Hepatocyte (in vitro differentiated cells): Measurements from ENCODE around the gene NDUFA11.

Source experiments
- EZH2phosphoT487 ChIP-seq: fragments of 200-600 bp; sonication (generic); IDR thresholded peaks from one replicate; pipeline ENCODE4 v1.6.1; 2018; ENCODE audit warnings: antibody characterized with exemption, mild to moderate bottlenecking, low read depth, moderate library complexity; ENCODE audit not compliant: unreplicated experiment, severe bottlenecking
- TF ChIP-seq, protein P1 (sequence below): fragments of 200-600 bp; sonication (generic); IDR thresholded peaks from 2 replicates; pipeline ENCODE4 v1.5.1; 2016; ENCODE audit warnings: antibody characterized with exemption, mild to moderate bottlenecking; ENCODE audit not compliant: poor library complexity

DNA sequence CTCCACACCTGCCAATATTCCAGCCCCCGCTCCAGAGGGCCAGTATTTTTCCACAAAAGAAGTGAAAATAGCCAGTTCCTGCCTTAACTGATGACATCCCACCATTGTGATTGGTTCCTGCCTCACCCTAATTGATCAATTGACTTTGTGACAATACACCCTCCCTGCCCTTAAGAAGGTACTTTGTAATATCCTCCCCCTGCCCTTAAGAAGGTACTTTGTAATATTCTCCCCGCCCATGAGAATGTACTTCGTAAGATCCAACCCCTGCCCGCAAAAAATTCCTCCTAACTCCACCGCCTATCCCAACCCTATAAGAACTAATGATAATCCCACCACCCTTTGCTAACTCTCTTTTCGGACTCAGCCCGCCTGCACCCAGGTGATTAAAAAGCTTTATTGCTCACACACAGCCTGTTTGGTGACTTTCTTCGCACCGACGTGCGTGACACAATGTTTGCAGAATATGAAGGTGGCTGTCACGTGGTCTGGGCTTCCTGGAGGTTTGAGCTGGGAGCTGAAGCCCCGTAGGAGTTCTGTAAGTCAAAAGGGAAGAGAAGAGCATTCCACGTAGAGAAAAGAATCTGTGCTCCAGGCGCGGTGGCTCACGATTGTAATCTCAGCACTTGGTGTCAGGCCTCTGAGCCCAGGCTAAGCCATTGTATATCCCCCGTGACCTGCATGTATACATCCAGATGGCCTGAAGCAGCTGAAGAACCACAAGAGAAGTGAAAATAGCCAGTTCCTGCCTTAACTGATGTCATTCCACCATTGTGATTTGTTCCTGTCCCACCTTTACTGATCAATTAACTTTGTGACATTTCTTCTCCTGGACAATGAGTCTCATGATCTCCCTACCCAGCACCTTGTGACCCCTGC is 46.1 kb downstream of the NDUFA11 start:
- no peak for TF ChIP-seq EZH2phosphoT487
- TF ChIP-seq, protein P1, sequence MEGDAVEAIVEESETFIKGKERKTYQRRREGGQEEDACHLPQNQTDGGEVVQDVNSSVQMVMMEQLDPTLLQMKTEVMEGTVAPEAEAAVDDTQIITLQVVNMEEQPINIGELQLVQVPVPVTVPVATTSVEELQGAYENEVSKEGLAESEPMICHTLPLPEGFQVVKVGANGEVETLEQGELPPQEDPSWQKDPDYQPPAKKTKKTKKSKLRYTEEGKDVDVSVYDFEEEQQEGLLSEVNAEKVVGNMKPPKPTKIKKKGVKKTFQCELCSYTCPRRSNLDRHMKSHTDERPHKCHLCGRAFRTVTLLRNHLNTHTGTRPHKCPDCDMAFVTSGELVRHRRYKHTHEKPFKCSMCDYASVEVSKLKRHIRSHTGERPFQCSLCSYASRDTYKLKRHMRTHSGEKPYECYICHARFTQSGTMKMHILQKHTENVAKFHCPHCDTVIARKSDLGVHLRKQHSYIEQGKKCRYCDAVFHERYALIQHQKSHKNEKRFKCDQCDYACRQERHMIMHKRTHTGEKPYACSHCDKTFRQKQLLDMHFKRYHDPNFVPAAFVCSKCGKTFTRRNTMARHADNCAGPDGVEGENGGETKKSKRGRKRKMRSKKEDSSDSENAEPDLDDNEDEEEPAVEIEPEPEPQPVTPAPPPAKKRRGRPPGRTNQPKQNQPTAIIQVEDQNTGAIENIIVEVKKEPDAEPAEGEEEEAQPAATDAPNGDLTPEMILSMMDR: no peak
